ENCODE data around the gene EEF2KMT.
A peak's percentile ranks its signal among the peaks of the same experiment; 100 is the strongest.
"Not testable (repeated sequence)": the region's sequence is repeated elsewhere in the genome, so short reads cannot be mapped to it uniquely, and the experiment has no call there.

Gene EEF2KMT, protein sequence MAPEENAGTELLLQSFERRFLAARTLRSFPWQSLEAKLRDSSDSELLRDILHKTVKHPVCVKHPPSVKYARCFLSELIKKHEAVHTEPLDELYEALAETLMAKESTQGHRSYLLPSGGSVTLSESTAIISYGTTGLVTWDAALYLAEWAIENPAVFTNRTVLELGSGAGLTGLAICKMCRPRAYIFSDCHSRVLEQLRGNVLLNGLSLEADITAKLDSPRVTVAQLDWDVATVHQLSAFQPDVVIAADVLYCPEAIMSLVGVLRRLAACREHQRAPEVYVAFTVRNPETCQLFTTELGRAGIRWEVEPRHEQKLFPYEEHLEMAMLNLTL

DNA sequence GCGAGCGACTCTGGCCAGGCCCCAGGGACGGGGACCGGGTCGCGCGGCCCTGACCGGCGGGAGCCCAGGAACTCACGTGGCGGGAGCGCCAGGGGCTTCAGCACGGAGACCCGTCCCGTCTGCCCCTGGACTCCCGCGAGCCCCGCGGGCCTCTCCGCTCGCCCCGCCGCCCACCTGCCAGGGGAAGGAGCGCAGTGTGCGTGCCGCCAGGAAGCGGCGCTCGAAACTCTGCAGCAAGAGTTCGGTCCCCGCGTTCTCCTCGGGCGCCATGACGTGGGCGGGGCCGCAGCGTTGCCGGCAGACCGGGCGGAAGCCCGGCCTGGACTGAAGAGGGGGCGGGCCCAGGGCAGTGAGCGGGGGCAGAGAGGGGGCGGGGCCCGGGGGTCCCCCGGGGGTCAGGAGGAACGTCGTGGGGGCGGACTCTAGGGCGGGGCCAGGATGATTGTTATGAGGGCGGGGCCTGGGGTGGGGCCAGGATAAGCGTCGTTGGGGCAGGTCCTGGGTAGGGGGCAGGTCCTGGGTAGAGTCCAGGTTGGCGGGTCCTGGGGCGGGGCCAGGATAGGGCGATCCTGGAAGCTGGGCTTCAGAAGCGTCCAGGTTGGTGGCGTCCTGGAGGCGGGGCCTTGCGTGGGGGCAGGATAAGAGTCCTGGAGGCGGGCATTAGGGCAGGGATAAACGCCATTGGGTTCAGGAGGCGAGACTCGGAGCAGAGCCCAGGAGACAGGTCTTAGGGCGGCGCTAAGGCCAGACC, at the start of gene EEF2KMT:
Gene EEF2KMT, minus strand, starts transcription at position 326 of the 751 bp plus-strand sequence. Its CDS starts 56 bp downstream, at position 270.
- peak; percentile 84 for DNase-seq (ENCODE audit: low read depth)

GRCh38 chr16:5144621-5144956, 47.0 kb upstream of the EEF2KMT start:
- DNase-seq (ENCODE audit: low read depth): not testable (repeated sequence)

- no peak for DNase-seq (ENCODE audit: low read depth)
Measured at GRCh38 chr16:5143761-5144620, 46.4 kb upstream of the EEF2KMT start.

- not testable (repeated sequence) for DNase-seq (ENCODE audit: low read depth)
Measured at GRCh38 chr16:5140151-5140550, 42.6 kb upstream of the EEF2KMT start.

GRCh38 chr16:5134739-5135452, 37.3 kb upstream of the EEF2KMT start:
- DNase-seq (ENCODE audit: low read depth): not testable (repeated sequence)

DNA sequence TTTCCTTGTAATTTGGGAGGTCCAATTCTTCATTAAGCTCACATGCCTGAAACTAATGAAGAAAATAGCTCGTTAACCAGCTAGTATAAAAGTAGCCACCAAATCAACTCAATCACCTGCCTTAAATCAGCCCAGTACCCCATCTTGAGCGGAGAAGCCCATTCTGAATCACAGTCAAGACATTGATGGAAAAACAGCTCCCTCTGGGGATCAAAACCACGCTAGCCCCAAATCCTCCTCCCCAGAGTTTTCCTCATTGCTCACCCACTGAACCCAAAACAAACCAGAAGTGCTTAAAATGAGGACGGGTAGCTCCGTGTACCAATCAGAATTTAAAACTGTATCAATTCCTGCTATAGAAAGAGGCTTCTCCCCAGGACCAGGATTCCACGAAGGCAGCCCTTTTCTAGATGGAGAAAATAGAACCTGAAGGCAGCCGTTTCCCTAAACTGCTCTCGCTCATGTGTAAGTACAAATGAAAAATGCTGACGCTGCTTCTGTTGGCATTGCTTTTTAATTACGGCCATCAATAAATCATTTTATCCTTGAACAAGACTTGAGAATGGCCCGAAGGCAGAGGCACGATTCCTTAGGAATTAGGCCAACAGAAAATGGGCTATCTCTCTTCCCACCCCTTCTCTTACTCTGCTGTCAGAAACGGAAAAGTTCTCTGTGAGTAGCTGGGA, 35.5 kb upstream of the EEF2KMT start:
- DNase-seq (ENCODE audit: low read depth): not testable (repeated sequence)

DNA sequence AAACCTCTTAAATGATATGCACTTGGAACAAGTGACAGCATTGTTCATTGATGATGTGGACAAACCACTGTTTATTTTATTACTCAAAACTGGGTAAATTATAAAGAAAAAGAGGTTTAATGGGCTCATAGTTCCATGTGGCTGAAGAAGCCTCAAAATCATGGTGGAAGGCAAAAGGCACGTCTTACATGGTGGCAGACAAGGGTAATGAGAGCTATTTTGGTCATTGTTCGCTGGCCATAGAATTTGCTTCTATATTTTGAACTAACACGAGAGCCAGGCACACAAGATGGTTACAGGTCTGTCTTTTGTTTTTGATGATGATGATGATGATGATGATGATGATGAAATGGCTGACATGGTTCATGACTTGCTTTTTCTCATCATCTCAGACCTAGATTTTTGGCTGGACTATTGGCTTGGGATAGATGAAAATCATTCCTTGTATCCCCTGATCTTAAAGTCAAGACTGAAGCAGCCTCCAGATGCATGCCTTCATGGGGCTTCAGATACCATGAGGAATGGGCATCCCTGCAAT, 33.9 kb upstream of the EEF2KMT start:
- not testable (repeated sequence) for DNase-seq (ENCODE audit: low read depth)

GRCh38 chr16:5117300-5118087, 19.9 kb upstream of the EEF2KMT start:
- peak; percentile 33 for DNase-seq (ENCODE audit: low read depth)

GRCh38 chr16:5116780-5117295, 19.2 kb upstream of the EEF2KMT start:
- DNase-seq (ENCODE audit: low read depth): not testable (repeated sequence)

DNA sequence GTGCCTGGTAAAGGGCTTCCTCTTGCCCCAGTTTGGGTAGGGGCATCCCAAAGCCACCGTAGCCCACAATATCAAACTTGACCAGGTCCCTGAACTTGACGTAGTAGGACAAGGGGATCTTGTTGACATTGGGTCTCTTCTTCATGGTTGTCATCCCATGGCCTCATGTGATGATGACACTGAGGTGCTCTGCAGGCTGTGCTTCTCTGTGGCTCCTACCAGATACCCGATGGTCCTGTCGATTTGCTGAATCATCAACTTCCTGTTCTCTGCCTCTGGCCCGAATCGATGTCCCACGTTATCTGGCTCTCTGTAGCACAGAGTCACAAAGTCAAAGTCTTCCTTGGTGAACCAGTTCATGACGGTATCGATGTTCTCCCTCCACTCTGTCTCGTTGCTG, 13.3 kb upstream of the EEF2KMT start:
- DNase-seq (ENCODE audit: low read depth): not testable (repeated sequence)

- no peak for DNase-seq (ENCODE audit: low read depth)
Measured at GRCh38 chr16:5108505-5109158, 11.0 kb upstream of the EEF2KMT start.

- DNase-seq (ENCODE audit: low read depth): not testable (repeated sequence)
Measured at GRCh38 chr16:5105039-5105438, 7.4 kb upstream of the EEF2KMT start.

DNA sequence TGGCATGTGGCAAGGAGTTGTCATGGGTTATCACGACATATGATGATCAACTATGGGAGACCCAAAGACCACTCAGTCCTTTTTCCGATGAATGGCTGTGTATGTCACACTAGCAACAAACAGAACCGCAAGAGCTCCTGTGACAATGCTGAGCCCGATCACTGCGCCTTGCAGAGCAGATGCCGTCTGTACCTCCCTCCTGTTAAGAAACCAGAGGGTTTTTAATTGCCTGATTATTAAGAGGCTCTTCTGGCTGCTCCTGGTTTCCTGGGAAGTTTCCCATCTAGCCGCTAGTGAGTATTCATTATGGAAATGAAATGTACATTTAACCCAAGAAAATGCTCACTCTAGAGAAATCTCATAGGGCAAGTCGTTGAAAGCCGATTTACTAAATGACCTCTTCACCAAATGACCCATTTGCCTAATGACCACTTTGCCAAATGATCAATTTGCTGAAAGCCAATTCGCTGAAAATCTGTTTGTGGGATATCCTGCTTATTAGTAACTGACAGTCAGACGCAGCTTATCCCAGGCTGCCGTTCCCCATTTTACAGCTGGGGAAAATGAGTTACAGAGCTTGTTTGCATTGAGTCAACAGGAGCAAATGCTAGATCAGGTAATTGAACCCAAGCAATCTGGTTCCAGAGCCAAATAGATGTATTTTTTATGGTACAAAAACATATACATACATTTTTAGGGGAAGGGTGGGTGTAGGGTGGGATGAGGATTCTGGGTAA, 5.9 kb upstream of the EEF2KMT start:
- not testable (repeated sequence) for DNase-seq (ENCODE audit: low read depth)

DNA sequence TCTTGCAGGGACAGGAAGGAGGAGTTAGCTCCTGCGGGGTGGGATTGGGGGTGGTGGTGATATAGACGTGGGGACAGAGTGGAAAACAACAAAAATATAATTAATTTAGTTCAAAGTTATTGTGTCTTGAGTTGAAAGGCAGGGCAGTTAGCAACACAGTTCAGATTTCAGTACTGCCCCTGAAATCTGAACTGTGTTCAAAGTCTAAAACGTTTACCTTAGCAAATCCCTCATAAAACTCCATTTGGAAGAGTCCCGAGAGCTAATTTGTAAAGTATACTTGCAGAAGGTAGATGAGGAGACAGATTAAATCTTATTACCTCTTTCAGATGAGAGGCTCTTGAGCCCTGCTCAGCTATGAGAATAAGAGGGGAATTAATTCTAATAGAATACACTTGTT, 1.6 kb upstream of the EEF2KMT start:
- DNase-seq (ENCODE audit: low read depth): not testable (repeated sequence)

DNA sequence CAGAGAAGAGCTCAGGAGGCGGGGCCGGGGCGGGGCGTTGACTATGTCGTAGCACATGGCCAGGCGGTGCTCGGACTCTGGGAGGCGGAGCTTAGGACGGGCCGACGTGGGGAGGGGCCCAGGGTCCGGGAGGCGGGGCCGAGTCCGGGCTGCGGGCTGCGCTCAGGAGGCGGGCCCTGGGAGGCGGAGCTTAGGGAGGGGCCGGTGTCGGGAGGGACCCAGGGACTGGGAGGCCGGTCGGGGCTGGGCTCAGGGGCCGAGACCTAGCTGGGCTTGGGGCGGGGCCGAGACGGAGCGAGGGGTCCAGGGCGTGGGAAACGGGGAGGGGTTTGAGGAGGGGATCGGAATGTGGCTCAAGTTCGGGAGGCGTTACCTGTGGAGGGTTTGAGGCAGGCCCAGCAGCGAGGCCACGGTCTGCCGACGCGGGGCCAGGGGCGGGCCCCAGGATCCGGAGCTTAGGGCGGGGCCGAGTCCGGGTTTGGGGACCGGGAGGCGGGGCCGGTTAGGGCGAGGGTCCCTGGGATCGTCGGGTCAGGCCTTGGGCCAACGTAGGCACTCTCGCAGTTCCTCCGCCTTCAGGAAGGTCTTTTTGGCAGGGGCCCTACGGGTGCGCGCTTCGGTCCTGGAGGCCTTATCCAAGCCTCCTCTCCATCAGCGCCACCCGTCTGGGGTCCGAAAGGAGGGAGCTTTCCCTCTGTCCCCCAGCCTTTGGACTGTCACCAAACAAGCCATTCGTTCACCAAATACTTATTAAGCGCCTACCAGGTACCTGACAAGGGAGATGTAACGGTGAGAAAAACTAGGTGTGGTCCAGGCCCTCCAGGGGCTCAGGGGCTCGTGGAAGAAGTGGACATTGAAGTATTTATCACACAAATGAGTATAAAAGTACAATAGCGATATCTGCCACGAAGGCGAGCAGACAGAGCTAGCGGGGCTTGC, 895 bp upstream of the EEF2KMT start:
- DNase-seq (ENCODE audit: low read depth): peak; percentile 95

DNA sequence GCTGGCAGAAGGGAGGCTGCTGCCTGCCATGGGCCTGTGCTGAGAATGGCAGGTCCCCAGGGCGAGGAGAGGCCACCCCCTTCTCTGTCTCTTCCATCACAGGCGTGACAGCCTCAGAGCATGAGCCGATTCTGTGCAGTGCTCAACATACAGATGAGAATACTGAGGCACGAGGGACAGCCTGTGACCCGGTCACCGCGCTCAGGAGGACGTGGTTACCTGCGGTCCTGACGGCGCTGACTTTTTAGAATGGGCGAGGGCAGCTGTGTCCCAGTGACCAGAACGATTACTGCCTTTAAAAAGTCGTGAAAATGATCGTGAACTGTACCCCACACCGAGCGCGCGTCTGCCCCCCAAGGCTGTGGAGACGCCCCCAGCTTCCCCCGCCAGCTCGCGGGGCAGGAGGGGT, 530 bp downstream of the EEF2KMT start:
- DNase-seq (ENCODE audit: low read depth): peak; percentile 9

GRCh38 chr16:5096437-5097060, 1.0 kb downstream of the EEF2KMT start:
- not testable (repeated sequence) for DNase-seq (ENCODE audit: low read depth)

All from activated T-cell treated with anti-CD3 and anti-CD28 coated beads for 1 hour (primary cell).